HG03442 (cell line): ENCODE data around the gene TTPAL.

Experiments
- ATAC-seq: cut with Tn5 transposase; IDR thresholded peaks from one replicate; pipeline ENCODE4 v1.9.1; 2021; ENCODE audit warnings: mild to moderate bottlenecking, moderate library complexity; ENCODE audit not compliant: unreplicated experiment

TTPAL gene

GRCh38 chr20:44439318-44439717 is 36.4 kb upstream of the TTPAL start:
- no peak for ATAC-seq

- ATAC-seq = no peak
Measured at GRCh38 chr20:44442298-44443070, 33.2 kb upstream of the TTPAL start.

GRCh38 chr20:44445742-44446710 is 29.6 kb upstream of the TTPAL start:
- no peak for ATAC-seq

- no peak for ATAC-seq
Measured at GRCh38 chr20:44447827-44448419, 27.8 kb upstream of the TTPAL start.

- ATAC-seq = no peak
Measured at GRCh38 chr20:44448753-44449546, 26.7 kb upstream of the TTPAL start.

- ATAC-seq = no peak
Measured at GRCh38 chr20:44449864-44450263, 25.8 kb upstream of the TTPAL start.

- no peak for ATAC-seq
Measured at GRCh38 chr20:44450281-44450889, 25.3 kb upstream of the TTPAL start.

GRCh38 chr20:44450903-44451450 is 24.7 kb upstream of the TTPAL start:
- no peak for ATAC-seq

GRCh38 chr20:44454306-44454963 is 21.2 kb upstream of the TTPAL start:
- no peak for ATAC-seq

GRCh38 chr20:44455126-44455525 is 20.5 kb upstream of the TTPAL start:
- no peak for ATAC-seq

GRCh38 chr20:44456611-44457010 is 19.1 kb upstream of the TTPAL start:
- no peak for ATAC-seq

- ATAC-seq = no peak
Measured at GRCh38 chr20:44457016-44457415, 18.7 kb upstream of the TTPAL start.

- ATAC-seq = no peak
Measured at GRCh38 chr20:44459271-44459670, 16.4 kb upstream of the TTPAL start.

- no peak for ATAC-seq
Measured at GRCh38 chr20:44460795-44461141, 14.9 kb upstream of the TTPAL start.

- no peak for ATAC-seq
Measured at GRCh38 chr20:44461142-44461802, 14.4 kb upstream of the TTPAL start.

GRCh38 chr20:44461803-44462174 is 13.9 kb upstream of the TTPAL start:
- ATAC-seq = no peak

GRCh38 chr20:44463466-44463865 is 12.2 kb upstream of the TTPAL start:
- no peak for ATAC-seq

- ATAC-seq = no peak
Measured at GRCh38 chr20:44464514-44464913, 11.2 kb upstream of the TTPAL start.

GRCh38 chr20:44465001-44465560 is 10.6 kb upstream of the TTPAL start:
- ATAC-seq = no peak
